ENCODE data around the gene ZFHX3. TPM values are rescaled to one million over a fixed set of nuclear protein-coding genes. Genes with fewer than 3 reads are reported as not detected.

The ZFHX3 gene
- total RNA-seq, 4 donors from 2014 or later: 19.7 to 70.4 (median 34.6) TPM

DNA sequence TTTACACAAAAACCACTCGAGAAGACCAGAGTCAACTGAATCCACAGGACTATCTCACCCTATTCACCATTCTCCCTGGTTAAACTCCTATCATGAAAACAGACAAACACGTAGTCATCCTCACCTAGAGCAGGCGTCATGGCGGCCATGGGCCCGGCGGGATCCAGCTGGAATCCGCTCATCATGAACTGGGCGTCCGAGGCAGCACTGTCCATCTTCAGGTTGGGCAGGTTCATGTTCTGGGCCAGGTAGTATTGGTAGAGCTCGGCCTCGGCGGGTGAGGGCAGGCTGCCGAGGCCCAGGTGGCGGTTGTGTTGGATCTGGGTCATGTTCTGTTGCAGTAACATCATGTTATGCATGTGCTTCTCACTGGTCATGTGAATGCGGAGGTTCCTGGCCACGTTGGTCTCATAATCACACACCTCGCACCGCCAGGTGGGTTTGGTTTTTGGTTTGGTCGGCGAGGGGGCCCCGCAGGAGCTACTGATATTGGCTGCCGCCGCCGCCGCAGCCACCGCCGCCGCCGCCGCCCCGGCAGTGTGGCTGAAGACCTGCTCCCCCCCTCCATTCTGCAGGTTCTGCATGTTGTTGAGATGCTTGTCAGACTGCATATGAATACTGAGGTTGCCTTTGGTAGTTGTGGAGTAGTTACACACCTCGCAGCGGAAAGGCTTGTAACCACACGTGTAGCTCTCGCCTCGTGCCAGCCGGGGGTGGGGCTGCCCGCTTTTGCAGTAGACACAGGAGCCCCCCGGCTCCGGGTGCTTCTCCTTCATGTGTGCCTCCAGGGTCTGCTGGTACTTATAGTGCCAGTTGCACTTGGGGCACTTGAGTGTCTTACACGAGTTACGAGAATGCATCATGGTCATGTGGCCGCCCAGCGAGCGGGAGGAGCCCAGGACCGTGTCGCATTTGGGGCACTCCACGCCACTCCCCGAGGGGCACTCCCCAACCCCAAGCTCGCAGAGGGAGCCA is 90.3 kb downstream of the ZFHX3 start:
- TF ChIP-seq, protein P1, sequence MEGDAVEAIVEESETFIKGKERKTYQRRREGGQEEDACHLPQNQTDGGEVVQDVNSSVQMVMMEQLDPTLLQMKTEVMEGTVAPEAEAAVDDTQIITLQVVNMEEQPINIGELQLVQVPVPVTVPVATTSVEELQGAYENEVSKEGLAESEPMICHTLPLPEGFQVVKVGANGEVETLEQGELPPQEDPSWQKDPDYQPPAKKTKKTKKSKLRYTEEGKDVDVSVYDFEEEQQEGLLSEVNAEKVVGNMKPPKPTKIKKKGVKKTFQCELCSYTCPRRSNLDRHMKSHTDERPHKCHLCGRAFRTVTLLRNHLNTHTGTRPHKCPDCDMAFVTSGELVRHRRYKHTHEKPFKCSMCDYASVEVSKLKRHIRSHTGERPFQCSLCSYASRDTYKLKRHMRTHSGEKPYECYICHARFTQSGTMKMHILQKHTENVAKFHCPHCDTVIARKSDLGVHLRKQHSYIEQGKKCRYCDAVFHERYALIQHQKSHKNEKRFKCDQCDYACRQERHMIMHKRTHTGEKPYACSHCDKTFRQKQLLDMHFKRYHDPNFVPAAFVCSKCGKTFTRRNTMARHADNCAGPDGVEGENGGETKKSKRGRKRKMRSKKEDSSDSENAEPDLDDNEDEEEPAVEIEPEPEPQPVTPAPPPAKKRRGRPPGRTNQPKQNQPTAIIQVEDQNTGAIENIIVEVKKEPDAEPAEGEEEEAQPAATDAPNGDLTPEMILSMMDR (IDR thresholded peaks at IDR 0.05; ENCODE audit: low read depth): no peak

DNA sequence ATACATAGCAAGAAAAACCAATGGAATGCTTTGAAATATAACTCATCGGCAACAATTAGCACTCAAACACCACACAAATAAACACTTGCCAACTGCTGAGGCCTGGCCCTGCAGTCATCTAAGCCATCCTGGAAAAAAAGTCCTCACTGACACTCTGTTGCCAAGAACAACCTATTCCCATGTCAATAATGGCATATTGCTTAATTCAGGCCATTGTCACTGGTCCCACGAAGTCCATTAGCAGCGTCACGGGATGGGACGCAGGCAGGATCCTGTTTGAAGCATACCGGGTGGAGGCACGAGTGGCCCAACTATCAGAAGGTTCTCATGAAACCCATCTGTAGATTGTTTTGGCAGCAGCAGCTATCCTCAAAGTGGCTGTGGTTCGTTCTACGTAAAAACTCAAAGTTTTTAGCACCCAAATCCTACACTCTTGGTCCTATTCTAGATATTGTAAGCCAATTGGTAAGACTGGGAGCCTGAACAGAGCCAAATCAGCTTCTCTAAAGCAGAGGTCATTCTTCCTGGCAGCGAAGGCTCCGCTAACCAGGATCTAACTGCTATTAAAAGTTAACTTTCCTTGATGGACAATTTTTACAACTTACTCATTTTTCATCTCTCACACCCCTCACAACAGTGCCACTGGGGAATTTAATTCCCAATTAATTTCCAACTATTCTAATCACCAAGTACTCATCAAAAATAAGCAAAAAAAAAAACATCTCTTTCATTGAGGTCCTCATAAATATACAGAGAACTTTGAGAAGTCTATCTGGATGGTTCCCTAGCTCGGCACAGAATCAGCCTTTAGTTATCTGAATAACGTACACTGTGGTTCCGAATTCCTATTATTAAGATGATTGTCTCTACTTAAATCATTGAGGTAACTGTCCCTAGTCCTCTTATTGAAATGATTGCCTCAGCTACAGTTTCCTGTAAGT is 91.5 kb downstream of the ZFHX3 start:
- TF ChIP-seq, protein P1 (IDR thresholded peaks at IDR 0.05; ENCODE audit: low read depth): no peak

DNA sequence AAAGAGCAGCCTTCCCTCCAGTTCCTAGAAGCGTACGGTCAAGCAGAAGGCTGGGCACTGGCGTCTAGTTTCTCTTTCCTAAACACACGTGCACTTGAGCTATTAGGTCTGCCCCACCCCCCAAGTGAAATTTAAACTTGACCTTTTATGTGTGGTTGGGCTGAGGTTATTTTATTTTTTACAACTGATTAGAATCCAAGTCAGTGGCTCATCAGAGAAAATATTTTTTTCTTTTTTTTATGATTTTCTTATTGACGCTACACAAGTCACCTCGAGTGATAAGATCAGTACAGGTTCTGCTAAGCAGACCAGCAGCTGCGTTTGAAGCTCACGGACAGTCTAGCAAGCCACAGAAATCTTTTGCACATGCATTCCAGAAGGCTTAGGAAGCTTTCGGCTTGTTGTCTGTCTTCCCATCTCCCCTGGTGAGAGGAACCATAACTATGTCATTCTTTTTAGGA is 95.1 kb downstream of the ZFHX3 start:
- TF ChIP-seq, protein P1 (IDR thresholded peaks at IDR 0.05; ENCODE audit: low read depth): no peak

DNA sequence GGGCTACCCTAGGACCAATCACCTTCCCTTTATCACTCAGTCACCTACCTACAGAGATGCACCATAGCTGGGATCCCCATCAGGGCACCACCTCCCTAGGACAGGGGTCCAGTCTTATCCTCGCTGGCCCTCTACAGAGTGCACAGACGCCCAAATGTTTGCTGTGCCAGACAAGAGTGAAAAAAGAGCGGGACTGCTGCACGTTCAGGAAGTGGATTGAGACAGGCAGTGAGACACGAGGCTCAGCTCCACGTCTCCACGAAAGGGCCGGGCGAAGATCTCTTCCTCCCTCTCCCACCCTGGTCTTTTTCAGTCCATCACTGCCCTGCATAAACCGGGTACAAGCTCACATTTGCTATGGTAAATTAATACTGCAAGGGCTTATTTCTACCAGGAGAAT is 95.5 kb downstream of the ZFHX3 start:
- TF ChIP-seq, protein P1 (IDR thresholded peaks at IDR 0.05; ENCODE audit: low read depth): no peak

DNA sequence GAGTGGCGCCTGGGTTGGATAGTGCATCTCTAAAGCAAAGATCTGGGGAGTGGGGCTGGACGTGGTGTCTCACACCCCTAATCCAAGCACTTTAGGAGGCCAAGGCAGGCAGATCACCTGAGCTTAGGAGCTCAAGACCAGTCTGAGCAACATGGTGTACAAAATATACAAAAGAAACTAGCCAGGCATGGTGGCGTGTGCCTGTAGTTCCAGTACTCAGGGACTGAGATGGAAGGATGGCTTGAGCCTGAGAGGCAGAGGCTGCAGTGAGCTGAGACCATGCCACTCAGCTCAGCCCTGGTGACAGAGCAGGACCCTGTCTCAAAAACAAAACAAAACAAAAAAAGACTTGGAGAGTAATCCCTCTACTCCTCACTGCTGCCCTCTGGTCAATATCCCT is 96.0 kb downstream of the ZFHX3 start:
- TF ChIP-seq, protein P1 (IDR thresholded peaks at IDR 0.05; ENCODE audit: low read depth): no peak

DNA sequence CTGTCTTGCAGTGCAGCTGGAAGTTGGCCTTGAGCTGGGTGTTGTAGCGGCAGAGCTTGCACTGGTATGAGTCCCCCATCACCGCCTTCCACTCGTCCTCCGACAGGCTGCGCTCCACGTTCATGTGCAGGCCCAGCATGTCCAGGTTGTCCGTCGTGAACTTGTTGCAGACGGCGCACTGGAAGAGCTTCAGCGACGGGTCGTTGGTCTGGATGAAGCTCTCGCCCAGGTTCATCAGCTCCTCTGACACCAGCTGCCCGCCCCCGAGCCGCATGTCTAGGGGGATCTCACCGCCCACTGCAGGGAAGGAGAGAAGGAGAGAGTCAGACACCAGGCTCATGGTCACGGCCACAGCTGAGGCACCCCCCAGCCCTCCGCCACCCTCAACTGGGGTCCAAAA is 97.3 kb downstream of the ZFHX3 start:
- TF ChIP-seq, protein P1 (IDR thresholded peaks at IDR 0.05; ENCODE audit: low read depth): no peak
